Superior temporal gyrus (tissue), 1 donor: ENCODE data around the gene WHRN.

Experiments used
- DNase-seq: peaks from one replicate; pipeline ENCODE4 v3.0.0-alpha.2; 2016; ENCODE audit errors: extremely low spot score

WHRN gene

DNA sequence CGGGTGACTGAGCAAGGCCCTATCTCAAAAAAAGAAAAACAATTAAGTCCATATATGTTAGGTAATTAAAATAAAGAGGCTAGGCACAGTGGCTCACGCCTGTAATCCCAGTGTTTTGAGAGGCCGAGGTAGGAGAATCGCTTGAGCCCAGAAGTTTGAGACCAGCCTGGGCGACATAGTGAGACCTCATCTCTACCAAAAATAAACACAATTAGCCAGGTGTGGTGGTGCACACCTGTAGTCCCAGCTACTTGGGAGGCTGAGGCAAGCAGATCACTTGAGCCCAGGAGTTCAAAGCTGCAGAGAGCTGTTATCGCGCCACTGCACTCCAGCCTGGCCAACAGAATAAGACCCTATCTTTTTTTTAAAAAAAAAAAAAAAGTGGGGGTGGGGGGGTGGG lies 12.3 kb downstream of the WHRN start:
- no peak for DNase-seq

DNA sequence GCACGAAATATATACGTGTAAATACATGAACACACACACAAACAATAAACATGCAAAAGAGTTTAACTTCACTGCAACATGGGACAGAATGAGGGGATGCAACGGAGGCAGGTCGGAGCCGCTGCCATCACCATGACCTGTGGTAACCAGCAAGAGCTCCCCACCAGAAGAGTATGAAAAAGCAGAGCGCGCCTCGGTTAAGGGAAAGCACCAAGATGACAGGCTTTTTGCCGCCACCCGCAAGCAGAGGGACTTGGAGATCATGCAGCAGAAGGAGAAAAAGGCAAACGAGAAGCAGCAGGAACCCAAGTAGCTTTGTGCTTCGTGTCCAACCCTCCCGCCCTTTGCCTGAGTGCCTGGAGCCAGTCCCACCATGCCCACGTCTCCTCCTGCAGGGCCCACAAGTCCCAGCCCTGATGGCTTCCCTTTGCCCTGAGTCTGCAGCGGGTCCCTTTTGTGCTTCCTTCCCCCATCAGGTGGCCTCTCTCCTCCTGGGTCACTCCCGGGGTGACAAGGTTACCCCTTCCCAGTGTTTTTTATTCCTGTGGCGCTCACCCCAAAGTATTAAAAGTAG lies 13.8 kb downstream of the WHRN start:
- DNase-seq, result no peak

DNA sequence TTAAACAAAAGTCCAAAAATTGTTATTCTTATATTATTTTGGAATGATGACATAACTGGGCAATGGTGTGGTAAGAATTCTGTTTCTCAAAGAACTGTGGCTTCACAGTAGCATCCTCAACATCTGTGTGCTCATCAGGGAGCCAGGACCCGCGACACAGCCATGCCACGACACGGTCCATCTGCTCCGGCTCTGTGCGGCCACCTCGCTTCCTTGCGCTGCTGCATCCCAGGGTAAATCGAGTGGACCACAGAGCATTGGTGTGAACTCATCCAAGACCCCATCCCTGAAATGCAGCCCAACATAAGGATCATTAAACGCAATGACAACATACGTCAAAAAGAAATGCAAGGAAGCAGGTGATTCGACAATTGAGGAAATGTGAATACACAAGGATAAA lies 15.3 kb downstream of the WHRN start:
- no peak for DNase-seq

DNA sequence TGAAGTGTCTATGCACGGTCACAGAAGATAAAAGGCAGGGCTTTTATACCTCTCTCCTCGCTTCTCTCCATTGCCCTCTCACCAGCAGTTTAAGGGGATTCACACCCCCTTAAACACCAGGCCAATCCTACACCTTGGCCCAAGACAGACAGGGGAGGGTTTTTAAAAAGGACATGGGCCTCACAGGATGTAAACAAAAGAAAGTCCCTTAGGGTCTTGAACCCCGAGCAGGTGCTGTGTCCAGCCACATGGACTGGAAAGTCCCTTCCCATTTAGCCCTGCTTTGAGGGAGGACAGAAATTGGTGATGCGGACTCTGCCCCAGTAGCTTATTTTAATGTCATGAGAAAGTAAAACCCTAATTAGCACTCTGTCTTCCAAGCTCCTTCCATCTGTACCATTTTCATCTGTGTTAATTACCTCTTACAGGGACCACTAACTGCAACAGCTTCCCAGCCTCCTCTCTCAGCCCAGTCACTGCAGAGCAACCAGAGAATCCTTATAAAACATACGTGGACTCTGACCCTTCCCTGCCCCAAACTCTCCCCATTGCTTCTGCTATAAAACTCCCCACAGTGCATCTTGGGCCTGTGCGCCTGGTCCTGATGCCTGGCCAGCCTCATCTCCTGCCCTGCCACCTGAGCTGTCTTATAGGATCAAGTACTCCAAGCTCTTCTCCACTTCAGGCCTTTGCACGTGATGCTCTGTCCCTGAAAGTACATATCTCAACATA lies 16.7 kb downstream of the WHRN start:
- DNase-seq, result no peak

DNA sequence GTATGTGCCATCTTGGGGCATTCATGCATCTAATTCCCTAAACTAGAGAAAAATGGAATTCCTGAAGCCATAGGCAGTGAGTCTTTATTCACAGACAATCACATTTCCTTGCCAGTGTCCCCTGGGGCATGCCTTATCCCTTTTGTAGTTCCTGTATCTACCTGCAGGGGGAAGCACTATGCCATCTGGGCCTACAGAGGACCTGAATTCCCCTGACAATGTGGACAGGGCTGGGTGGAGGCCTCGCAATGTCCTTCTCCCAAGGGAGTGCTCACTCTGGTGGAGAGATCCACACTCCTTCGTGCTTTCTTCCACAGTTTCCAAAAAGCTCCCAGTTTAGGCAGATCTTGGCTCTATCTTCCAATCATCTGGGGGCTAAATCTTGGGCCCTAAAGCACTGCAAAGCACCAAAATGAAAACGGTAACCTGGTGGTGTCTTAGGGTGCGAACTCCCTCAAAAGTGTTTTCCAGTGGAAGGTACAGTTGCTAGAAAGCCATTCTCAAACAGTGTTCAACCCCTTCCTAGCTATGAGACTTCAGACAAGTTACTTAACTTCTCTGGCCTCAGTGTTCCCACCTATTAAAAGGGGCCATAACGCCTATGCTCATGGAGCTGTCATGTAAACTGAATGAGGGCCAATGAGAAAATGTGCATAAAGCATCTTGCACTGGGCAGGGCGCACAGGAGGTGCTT lies 17.5 kb downstream of the WHRN start:
- peak; percentile 94 for DNase-seq

DNA sequence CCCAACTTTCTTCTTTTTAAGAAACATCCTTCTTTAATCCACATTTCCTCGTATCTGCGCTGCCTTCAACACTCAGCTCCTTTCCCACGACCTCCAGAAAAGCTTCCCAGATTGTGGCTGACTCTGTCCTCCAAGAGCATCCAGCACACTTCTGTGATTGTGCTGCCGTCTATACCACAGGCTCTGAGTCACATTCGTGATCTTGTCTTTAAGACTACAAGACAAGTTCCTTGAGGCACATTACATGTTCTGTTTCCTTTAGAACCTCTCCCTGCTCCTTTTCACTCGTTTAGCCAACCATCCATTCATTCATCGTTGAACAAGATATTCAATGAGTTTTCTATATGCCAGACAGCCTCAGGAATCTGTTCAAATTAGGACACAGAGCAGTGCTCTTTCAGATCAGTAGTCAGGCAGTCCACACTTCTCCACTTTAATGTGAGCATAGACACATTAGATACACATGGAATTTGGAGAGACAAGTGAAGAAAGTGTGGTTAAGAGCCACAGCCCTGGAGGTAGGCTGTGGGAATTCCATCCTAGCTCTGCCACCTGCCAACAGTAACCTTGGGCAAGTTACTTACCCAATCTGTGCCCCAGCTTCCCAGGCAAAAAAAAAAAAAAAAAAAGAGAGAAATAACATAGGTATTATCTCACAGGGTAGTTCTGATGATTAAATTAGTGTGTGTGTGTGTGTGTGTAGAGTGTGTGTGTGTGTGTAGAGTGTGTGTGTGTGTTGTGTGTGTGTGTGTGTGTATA lies 18.9 kb downstream of the WHRN start:
- no peak for DNase-seq

DNA sequence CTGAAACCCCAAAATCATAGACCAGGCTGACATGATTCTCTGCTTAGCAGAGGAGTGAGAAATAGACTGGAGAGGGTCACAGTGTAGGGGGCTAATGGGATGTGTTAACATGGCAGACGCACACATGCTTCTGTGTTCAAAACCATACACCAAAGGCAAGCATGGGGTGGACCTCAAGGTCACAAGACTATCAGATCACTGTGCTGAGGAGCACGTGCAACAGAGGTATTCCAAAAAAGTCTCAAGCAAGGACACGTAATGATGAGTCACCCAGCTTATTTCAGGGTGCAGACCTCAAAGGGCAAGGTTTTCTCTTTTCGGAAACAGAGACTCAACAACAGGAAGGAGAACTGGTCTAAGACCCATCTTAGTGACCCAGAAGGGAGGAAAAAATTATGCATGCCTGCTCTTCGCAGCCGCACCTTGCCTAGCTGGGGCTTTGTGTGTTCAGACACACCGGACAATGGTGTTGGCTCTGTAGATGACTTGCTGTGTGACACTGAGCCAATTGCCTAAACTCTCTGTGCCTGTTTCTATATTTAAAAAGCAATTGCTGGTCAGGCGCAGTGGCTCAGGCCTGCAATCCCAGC lies 20.3 kb downstream of the WHRN start:
- DNase-seq, result no peak

DNA sequence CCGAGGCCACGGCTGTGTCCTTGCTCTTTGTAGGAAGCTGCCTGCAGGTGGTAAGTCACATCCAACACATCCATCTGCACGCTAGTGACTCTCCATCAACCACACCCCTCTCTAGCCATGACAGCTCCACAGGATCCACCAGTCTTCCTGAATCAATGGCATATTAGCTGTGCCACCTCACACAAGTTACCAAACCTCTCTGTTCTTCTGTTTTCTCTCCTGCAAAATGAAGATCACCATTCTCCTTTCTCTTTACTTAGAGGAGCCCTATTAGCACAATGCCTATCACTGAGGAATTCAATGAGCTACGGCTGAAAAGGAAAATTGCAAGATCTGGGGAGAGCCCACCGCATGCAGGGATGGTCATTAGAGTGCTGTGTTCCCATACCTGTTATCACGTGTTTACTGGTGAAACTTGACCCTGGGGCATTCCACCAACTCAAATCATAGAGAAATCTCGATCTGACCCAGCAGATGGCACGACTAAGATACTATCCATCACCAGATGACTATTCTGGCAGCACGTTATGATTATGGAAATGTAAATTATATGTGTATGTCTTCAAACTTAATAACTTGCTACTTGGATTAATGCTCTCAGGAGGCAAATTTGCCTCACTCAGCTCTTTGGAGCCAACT lies 20.9 kb downstream of the WHRN start:
- no peak for DNase-seq

DNA sequence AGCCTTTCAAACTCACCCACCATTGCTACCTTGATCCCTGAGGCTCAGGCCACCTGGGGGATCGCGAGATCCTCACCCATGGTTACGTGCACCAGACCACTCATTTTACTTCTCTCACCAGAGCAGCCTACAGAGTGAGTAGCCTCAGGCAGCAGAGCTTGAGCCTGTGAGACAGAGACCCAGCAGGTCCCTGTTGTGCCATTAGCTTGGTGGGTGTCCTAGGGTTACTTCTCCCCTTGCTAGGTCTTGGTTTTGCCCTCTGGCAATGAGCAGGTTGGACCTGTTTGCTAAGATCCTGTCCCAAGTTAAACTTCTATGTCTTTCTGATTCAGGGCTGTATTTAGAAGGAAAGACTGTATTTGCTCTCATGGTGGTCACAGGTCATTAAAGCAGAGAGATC lies 21.8 kb downstream of the WHRN start:
- no peak for DNase-seq

DNA sequence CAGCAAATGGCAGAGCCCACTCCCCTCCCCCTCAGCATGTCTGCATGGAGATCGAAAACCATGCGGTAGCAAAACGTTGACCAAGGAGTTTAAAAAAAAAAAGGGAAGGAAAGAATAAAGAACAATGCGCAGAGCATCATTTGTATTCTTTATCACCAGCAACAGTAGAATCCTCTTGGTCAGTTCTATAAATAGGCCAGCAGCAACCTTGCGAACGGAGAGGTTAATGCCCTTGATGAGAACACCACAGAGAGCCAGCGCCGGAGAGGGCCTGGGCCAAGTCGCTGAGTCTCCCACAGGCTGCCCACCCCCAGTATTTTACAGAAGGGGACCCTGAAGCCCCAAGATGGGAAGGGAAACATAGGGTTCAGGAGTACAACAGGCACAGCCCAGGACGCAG lies 22.7 kb downstream of the WHRN start:
- no peak for DNase-seq

DNA sequence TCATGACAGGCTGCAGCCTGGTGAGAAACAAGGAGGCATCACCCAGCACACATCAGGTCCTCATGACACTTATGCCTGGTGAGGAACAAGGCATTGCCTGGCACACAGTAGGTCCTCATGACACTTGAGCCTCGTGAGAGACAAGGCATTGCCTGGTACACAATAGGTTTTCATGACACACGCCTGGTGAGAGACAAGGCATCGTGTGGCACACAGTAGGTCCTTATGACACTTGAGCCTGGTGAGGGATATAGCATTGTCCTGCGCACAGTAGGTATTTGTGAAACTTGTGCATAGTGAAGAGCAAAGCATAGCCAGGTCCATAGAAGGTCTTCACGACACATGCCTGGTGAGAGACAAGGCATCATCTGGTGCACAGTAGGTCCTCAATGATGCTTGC lies 23.5 kb downstream of the WHRN start:
- DNase-seq, result no peak

DNA sequence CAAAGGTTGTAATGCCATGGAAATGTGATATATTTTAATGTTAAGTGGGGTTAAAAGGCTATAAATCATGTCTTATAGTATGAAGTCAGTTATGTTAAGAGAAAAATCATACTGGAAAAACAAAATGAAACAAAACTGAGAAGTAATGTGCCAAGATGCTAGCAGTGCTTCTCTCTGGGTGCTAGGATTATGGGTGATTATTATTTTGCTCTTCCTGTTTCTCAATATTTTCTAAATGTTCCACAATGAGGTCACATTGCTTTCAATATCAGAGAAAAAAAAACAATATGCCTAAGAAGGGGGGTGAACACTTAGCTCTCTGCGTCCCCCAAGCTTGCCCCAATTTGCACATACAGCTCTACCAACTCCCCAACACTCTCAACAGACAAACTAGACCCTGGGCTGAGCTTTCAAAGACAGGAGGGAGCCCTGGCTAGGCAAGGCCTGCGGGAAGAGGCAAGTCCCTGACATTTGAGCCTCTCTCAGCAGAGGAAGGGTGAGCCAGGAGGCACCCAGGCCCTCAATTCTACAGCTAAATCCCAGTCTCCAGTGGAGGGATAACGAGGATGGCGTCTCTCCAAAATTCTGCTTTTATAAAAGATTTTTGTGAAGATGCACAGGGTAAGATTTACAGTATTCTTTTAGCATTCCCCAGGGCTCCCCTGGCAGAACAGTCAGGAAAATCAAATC lies 24.4 kb downstream of the WHRN start:
- DNase-seq, result no peak

DNA sequence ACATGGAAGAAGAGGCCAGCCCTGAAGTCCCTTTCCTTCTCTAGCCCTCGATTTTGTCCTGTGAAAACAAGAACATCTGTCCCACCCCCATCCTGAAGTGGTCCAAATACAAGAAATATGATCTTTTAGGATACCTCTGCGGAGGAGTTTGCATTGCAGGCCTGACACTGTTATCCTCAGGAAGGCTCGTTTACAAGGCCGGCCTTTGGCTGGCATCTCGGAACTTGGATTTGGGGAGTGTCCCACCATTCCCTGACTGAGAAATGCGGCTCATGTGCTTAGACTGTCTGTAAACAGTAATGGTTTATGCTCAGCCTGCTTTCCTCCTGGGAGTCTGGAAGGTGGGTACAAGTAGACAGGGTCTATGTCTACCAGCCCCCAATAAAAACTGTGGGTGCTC lies 26.4 kb downstream of the WHRN start:
- no peak for DNase-seq

DNA sequence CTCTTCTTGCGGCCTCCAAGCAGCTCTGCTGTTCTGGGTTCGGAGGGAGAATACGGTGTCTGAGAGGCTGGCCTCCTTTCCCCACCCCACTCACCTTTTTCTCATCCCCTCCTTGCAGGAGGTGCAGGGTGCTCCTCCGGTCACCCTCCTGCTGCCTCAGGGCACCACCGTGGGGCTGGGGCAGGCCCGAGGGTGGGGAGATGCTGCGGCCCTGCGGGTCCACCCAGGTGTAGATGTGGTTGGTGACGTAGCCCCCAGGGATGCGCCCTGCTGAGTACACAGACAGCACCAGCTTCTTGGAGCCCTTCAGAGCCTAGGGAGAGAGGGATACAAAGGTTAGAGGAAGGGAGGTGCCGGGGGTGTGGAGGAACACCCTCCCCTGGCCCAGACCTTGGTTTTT lies 26.8 kb downstream of the WHRN start:
- DNase-seq, result no peak

DNA sequence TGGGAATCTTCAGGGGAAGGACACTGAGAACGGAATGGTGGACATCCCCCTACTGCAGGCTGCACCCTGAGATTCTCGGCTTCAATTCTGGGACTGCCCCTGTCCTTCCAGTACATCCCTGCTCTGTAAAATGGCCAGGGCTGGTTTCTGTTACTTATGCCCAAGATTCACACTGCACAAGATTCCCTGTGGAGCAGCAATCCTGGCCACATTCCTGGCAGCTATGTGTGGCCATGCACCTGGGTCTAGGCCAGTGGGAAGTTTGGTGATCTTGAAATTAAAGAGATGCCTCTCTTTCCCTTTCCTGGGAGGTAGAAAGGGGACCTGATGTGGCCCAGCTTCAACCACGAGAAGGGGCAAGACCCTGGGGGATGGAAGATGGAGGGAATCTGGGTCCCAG lies 27.6 kb downstream of the WHRN start:
- DNase-seq, result no peak

DNA sequence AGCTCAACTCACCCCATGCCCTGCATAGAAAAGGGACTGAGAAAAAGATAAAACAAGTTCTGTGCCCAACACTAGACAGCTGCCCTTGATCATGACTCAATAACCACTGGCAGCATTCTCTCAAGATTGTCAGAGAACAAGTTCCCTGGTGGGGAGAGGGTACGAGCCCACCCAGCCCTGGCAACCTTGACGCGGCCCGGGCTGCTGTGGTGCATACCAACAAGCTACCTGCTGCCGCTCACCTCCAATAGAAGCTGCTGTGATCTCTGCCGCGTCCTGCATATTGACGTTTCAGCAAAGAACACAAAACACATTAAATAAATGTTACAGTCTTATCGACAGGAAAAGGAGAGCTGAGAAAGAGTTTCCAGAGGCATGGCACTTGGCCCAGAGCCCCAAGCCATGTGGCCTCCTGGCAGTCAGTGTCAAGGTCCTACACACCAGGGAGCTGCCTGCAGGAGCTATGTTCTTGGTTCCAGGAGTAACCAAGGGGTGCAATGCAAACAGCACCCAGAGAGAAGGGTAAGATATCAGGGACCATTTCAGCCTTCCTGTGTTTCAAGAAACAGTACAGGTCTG lies 28.3 kb downstream of the WHRN start:
- DNase-seq, result no peak

DNA sequence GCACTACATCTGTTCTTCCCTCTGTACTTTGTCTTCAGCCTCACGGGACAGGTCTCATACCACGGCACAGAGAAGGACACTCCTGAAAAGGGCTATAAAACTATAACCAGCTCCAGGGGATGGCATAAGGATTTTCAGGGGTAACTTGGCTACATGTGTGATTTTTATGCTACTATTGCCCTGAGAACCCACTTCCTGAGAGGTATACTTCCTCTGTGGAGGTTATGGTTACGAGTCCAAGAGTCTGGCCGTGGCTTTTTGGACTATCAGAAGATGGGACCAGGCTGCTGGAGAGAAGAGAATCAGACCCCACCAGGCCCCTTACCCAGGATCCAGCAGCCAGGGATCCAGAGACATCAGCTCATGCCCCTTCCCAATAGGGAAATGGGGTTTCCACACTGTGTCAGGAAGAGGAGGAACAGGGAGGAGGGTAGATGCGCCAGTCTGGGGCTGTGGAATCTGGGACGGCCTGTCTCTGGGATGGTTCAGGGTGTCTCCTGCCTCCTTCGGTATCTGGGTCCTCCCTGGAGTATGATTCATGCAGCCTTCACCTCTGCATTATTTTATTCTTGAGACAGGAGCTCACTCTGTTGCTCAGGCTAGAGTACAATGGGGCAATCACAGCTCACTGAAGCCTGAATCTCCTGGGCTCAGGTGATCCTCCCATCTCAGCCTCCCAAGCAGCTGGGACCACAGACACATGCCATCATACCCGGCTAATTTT lies 29.7 kb downstream of the WHRN start:
- no peak for DNase-seq

DNA sequence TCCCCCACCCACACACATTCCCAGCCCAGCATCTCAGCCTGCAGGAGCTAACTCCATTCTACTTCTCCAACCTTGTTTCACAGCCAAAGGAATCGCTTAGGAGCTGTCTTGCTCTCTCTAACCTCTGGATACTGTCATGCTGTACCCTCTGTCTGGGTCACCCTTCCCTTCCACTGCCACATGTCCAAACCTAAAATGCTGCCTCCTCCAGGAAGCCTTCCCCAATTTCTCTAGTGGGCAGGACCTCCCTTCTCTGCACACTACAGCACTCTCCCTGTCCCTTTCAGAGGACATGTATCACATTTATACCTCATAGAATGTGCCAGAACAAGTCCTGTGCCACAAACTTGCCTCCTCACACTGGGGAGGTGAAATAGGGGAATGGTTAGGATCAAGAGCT lies 30.8 kb downstream of the WHRN start:
- DNase-seq, result no peak

DNA sequence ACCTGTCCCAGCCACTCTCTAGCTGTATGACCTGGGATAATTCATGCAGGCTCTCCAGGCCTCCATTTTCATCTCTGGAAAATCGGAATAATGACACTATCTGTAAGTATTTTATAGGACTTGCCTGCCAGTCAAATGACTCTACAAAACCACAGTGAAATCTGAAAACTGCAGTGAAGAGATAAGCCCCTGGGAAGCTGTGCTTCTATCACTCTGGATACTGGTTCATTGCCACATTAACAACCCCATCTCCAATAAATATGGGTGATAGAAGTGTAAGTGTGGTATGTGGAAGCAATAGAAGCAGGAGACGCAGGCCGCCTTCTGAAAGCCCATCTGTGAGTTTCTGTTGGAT lies 31.8 kb downstream of the WHRN start:
- DNase-seq, result no peak

DNA sequence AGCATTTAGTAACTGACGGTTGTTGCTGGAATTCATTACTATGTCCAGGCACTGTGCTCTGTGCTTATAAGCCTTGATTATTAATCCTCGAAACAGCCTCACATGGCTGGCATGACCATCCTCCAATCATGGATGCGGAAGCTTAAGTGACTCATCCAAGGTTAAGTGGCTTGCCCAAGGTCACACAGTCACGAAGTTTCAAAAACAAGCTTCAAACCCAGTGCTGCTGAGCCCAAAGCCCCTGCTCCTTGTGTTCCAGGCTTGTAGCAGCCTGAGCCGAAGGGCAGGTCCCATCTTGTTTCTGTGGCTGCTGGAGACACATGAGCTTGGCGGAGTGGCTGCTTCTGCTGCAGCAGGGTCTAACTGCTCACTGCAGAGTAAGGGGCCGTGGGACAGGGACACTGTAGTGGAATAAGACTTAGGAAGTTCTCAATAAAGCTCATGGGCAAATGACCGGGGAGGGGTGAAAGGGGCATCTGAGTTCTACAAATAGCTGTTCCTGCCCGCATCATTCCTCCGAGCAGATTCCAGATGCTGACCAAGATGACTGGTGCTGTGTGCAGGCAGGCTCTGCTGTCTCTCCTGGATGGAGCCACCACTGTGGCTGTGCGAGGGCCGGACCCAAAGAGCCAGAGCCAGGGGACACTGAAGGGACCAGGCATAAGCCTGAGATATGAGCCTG lies 32.4 kb downstream of the WHRN start:
- no peak for DNase-seq
